PFSK-1 (cell line): ENCODE results near the gene HPCAL1.

Experiments used
- FOXP2 ChIP-seq: optimal IDR thresholded peaks from 2 replicates; pipeline ENCODE3; 2011; ENCODE audit warnings: borderline replicate concordance, control low read depth, inconsistent platforms; ENCODE audit not compliant: insufficient read depth; ENCODE audit errors: extremely low read length, extremely low read depth
- POLR2AphosphoS5 ChIP-seq: IDR thresholded peaks from 2 replicates; pipeline ENCODE4 v1.6.1; 2012; ENCODE audit warnings: low read depth, mild to moderate bottlenecking, control low read depth, low read length, moderate library complexity
- REST ChIP-seq, 2 experiments: IDR thresholded peaks; 2 replicates each; pipeline versions ENCODE4 v1.6.1 to v1.8.0; 2011 to 2012; ENCODE audit warnings: low read depth in 2 of 2, low read length in 2 of 2, control low read depth in 1 of 2, inconsistent platforms in 1 of 2, mild to moderate bottlenecking in 1 of 2, moderate library complexity in 1 of 2; ENCODE audit not compliant: insufficient read depth in 1 of 2
- SIN3A ChIP-seq: IDR thresholded peaks from 2 replicates; pipeline ENCODE4 v1.6.1; 2012; ENCODE audit warnings: mild to moderate bottlenecking, low read length, moderate library complexity, borderline replicate concordance; ENCODE audit not compliant: insufficient read depth
- TAF1 ChIP-seq: IDR thresholded peaks from 2 replicates; pipeline ENCODE4 v1.6.1; 2012; ENCODE audit warnings: low read length, control low read depth, borderline replicate concordance; ENCODE audit not compliant: insufficient read depth

HPCAL1 gene

GRCh38 chr2:10311736-10312135, 9.0 kb downstream of the HPCAL1 start:
- TF ChIP-seq POLR2AphosphoS5 (no peak), SIN3A (no peak)

- no peak for TF ChIP-seq SIN3A
- TF ChIP-seq POLR2AphosphoS5 = no peak
- TF ChIP-seq FOXP2 = no peak
- no peak for TF ChIP-seq TAF1
- TF ChIP-seq REST (IDR thresholded peaks at IDR 0.05; ENCODE audit: insufficient read depth in 1 of 2, low read depth in 2 of 2, low read length in 2 of 2) = no peak
Measured at GRCh38 chr2:10312437-10312957, 9.8 kb downstream of the HPCAL1 start.

- TF ChIP-seq FOXP2 (no peak), POLR2AphosphoS5 (no peak), REST (IDR thresholded peaks at IDR 0.05; ENCODE audit: insufficient read depth in 1 of 2, low read depth in 2 of 2, low read length in 2 of 2) (no peak), TAF1 (no peak), SIN3A (no peak)
Measured at GRCh38 chr2:10316336-10316735, 13.6 kb downstream of the HPCAL1 start.

GRCh38 chr2:10316860-10317259, 14.2 kb downstream of the HPCAL1 start:
- TF ChIP-seq TAF1 = no peak
- TF ChIP-seq FOXP2 = no peak
- no peak for TF ChIP-seq POLR2AphosphoS5
- TF ChIP-seq SIN3A = no peak
- no peak for TF ChIP-seq REST (IDR thresholded peaks at IDR 0.05; ENCODE audit: insufficient read depth in 1 of 2, low read depth in 2 of 2, low read length in 2 of 2)

- TF ChIP-seq FOXP2 (no peak), TAF1 (no peak), SIN3A (no peak), REST (IDR thresholded peaks at IDR 0.05; ENCODE audit: insufficient read depth in 1 of 2, low read depth in 2 of 2, low read length in 2 of 2) (no peak), POLR2AphosphoS5 (no peak)
Measured at GRCh38 chr2:10317646-10318045, 14.9 kb downstream of the HPCAL1 start.

- TF ChIP-seq TAF1 = no peak
- no peak for TF ChIP-seq POLR2AphosphoS5
- TF ChIP-seq SIN3A = no peak
- no peak for TF ChIP-seq FOXP2
Measured at GRCh38 chr2:10318345-10318744, 15.6 kb downstream of the HPCAL1 start.
